K562 (cell line): Measurements from ENCODE around the gene STK11. TPM values are rescaled to one million over a fixed set of nuclear protein-coding genes. Genes with fewer than 3 reads are reported as not detected.

Experiments used
- CBX2 ChIP-seq: fragments of 200-600 bp; sonication (generic); IDR thresholded peaks from one replicate; pipeline ENCODE4 v1.6.1; 2012; ENCODE audit warnings: mild to moderate bottlenecking, low read length, inconsistent platforms; ENCODE audit not compliant: insufficient read depth, poor library complexity, severe bottlenecking
- DIDO1 ChIP-seq: fragments of 450-650 bp; IDR thresholded peaks from 2 replicates; pipeline ENCODE4 v1.6.1; 2016; ENCODE audit warnings: low read depth, missing biosample characterization, missing genetic modification characterization
- ELF1 ChIP-seq: fragments of 200-800 bp; sonication (Bioruptor generic); IDR thresholded peaks from 2 replicates; pipeline ENCODE4 v1.6.1; 2016; ENCODE audit warnings: missing genetic modification characterization, missing compliant biosample characterization
- ESRRA ChIP-seq: fragments of 450-650 bp; IDR thresholded peaks from 2 replicates; pipeline ENCODE4 v1.6.1; 2014; ENCODE audit warnings: low read depth, mild to moderate bottlenecking, moderate library complexity, borderline replicate concordance
- EZH2 ChIP-seq: IDR thresholded peaks from 2 replicates; pipeline ENCODE4 v1.6.1; 2012; ENCODE audit warnings: low read depth, mild to moderate bottlenecking, inconsistent platforms, low read length, borderline replicate concordance
- HDAC6 ChIP-seq: IDR thresholded peaks from 2 replicates; pipeline ENCODE4 v1.6.1; 2012; ENCODE audit warnings: low read depth, mild to moderate bottlenecking, control low read depth, inconsistent platforms, low read length, moderate library complexity
- HDGF ChIP-seq: fragments of 450-650 bp; IDR thresholded peaks from 2 replicates; pipeline ENCODE4 v1.6.1; 2016
- JUNB ChIP-seq: fragments of 450-650 bp; formaldehyde crosslinking; conservative IDR thresholded peaks from 2 replicates; pipeline ENCODE4 v1.4.0; 2020; ENCODE audit warnings: mild to moderate bottlenecking
- NCOA2 ChIP-seq, 2 experiments: fragments of 450-650 bp; IDR thresholded peaks; 2 replicates each; pipeline ENCODE4 v1.6.1; 2018; ENCODE audit warnings: mild to moderate bottlenecking in 2 of 2, moderate library complexity in 1 of 2; ENCODE audit not compliant: partially characterized antibody in 2 of 2
- SIN3A ChIP-seq, 2 experiments: fragments of 150-350 bp in 1 of 2; IDR thresholded peaks; 2 replicates each; pipeline ENCODE4 v1.6.1; 2011 to 2016; ENCODE audit warnings: borderline replicate concordance in 2 of 2, low read depth in 2 of 2, low read length in 2 of 2, mild to moderate bottlenecking in 2 of 2, moderate library complexity in 2 of 2; ENCODE audit not compliant: control insufficient read depth in 1 of 2
- SLC30A9 ChIP-seq: fragments of 250-450 bp; sonication (Bioruptor Pico); IDR thresholded peaks from 2 replicates; pipeline ENCODE4 v1.8.0; 2022; ENCODE audit warnings: mild to moderate bottlenecking, moderate library complexity
- SRSF3 ChIP-seq: fragments of 200-400 bp; formaldehyde crosslinking; IDR thresholded peaks from 2 replicates; pipeline ENCODE4 v1.6.1; 2016; ENCODE audit warnings: mild to moderate bottlenecking, low read length, moderate library complexity; ENCODE audit not compliant: insufficient read depth
- TCF7 ChIP-seq: sonication (generic); IDR thresholded peaks from 2 replicates; pipeline ENCODE4 v1.6.1; 2016; ENCODE audit warnings: antibody characterized with exemption, borderline replicate concordance
- ZNF408 ChIP-seq: fragments of 250-450 bp; sonication (Bioruptor Pico); IDR thresholded peaks from 2 replicates; pipeline ENCODE4 v1.4.0; 2020; ENCODE audit warnings: low read depth, mild to moderate bottlenecking, moderate library complexity
- polyA plus RNA-seq, 8 experiments: library from polyadenylated mRNA; depleted of rRNA in 4 of 8; stranded (reverse) in 5 of 8; unstranded in 3 of 8; fragments of >200 nt; fragmentation: Nextera tagmentation in 2 of 8; fragmentation: Illumina TruSeq in 1 of 8; extraction: Ambion mirVana in 2 of 8; extraction: Trizol in 1 of 8; gene quantifications; 2 replicates each; pipeline versions ENCODE4 v1.2.1 to v1.2.3, GENCODE V29; 2011 to 2014; ENCODE audit warnings: inconsistent platforms in 1 of 8, missing spikeins in 1 of 8
- total RNA-seq, 7 experiments: library from RNA; depleted of rRNA in 6 of 7; stranded (reverse); fragments of >200 nt in 6 of 7; fragmentation: Illumina TruSeq in 2 of 7; extraction: Trizol in 2 of 7; gene quantifications; 2 replicates each; pipeline versions ENCODE4 v1.2.1 to v1.2.3, GENCODE V29; 2011 to 2021; ENCODE audit warnings: low replicate concordance in 1 of 7
- TF ChIP-seq, protein P1 (sequence below), 2 experiments: fragments of 450-650 bp; IDR thresholded peaks; 2 replicates each; pipeline ENCODE4 v1.6.1; 2018; ENCODE audit warnings: mild to moderate bottlenecking in 2 of 2, low read depth in 1 of 2; ENCODE audit not compliant: partially characterized antibody in 2 of 2
- TF ChIP-seq, protein P2 (sequence below): fragments of 450-650 bp; formaldehyde crosslinking; IDR thresholded peaks from 2 replicates; pipeline ENCODE4 v1.4.0; 2020; ENCODE audit warnings: mild to moderate bottlenecking, mixed read lengths
- TF ChIP-seq, protein P3 (sequence below): fragments of 250-450 bp; sonication (Bioruptor Pico); IDR thresholded peaks from 2 replicates; pipeline ENCODE4 v1.4.0; 2020
- TF ChIP-seq, protein P4 (sequence below): fragments of 250-450 bp; sonication (Bioruptor Pico); IDR thresholded peaks from 2 replicates; pipeline ENCODE4 v1.4.0; 2020; ENCODE audit warnings: mild to moderate bottlenecking, moderate library complexity

The STK11 gene
- total and polyA plus RNA-seq, 9 of the 15 experiments (the other 6 are each of a cell fraction or from before 2014, with no cell fraction given) = 0.15 to 96.5 (median 31.7) TPM

DNA sequence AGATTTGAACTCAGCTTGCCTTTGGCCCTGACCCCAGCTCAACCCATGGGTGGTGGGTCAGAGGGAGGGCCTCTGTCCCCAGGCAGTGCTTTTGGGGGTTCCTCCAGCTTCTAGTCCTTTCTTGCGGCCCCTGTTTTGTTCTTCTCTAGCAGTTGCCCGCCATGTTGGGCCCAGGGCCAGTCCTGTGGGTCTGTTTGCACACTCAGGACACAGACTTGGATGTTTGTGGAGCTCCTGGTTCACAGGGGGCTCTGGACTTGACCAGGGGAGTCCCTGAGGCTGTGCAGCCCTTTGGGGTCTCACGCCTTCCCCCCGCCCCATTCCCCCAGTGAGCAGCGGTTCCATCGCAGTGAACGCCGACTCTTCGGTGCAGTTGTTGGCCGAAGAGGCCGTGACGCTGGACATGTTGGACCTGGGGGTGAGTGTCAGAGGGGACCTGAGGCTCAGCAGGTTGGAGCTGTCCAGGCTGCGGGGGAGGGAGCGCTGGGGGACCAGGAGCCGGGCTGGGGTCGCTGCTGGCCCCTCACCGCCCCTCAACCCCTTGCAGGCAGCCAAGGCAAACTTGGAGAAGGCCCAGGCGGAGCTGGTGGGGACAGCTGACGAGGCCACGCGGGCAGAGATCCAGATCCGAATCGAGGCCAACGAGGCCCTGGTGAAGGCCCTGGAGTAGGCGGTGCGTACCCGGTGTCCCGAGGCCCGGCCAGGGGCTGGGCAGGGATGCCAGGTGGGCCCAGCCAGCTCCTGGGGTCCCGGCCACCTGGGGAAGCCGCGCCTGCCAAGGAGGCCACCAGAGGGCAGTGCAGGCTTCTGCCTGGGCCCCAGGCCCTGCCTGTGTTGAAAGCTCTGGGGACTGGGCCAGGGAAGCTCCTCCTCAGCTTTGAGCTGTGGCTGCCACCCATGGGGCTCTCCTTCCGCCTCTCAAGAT is 38.5 kb downstream of the STK11 start (continued):
- TF ChIP-seq SIN3A (IDR thresholded peaks at IDR 0.05; ENCODE audit: borderline replicate concordance in 2 of 2, control insufficient read depth in 1 of 2, low read depth in 2 of 2, low read length in 2 of 2) = peak in 1 of 2 experiments; percentile 53; a peak in 1 of 4 replicates
- TF ChIP-seq CBX2 = no peak
- no peak for TF ChIP-seq HDGF
- TF ChIP-seq, protein P1, sequence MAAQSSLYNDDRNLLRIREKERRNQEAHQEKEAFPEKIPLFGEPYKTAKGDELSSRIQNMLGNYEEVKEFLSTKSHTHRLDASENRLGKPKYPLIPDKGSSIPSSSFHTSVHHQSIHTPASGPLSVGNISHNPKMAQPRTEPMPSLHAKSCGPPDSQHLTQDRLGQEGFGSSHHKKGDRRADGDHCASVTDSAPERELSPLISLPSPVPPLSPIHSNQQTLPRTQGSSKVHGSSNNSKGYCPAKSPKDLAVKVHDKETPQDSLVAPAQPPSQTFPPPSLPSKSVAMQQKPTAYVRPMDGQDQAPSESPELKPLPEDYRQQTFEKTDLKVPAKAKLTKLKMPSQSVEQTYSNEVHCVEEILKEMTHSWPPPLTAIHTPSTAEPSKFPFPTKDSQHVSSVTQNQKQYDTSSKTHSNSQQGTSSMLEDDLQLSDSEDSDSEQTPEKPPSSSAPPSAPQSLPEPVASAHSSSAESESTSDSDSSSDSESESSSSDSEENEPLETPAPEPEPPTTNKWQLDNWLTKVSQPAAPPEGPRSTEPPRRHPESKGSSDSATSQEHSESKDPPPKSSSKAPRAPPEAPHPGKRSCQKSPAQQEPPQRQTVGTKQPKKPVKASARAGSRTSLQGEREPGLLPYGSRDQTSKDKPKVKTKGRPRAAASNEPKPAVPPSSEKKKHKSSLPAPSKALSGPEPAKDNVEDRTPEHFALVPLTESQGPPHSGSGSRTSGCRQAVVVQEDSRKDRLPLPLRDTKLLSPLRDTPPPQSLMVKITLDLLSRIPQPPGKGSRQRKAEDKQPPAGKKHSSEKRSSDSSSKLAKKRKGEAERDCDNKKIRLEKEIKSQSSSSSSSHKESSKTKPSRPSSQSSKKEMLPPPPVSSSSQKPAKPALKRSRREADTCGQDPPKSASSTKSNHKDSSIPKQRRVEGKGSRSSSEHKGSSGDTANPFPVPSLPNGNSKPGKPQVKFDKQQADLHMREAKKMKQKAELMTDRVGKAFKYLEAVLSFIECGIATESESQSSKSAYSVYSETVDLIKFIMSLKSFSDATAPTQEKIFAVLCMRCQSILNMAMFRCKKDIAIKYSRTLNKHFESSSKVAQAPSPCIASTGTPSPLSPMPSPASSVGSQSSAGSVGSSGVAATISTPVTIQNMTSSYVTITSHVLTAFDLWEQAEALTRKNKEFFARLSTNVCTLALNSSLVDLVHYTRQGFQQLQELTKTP (IDR thresholded peaks at IDR 0.05; ENCODE audit: low read depth in 1 of 2, partially characterized antibody in 2 of 2) = no peak
- no peak for TF ChIP-seq SRSF3
- TF ChIP-seq, protein P2, sequence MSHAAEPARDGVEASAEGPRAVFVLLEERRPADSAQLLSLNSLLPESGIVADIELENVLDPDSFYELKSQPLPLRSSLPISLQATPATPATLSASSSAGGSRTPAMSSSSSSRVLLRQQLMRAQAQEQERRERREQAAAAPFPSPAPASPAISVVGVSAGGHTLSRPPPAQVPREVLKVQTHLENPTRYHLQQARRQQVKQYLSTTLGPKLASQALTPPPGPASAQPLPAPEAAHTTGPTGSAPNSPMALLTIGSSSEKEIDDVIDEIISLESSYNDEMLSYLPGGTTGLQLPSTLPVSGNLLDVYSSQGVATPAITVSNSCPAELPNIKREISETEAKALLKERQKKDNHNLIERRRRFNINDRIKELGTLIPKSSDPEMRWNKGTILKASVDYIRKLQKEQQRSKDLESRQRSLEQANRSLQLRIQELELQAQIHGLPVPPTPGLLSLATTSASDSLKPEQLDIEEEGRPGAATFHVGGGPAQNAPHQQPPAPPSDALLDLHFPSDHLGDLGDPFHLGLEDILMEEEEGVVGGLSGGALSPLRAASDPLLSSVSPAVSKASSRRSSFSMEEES = no peak
- no peak for TF ChIP-seq ZNF408 (CRISPR knock-in tag)
- TF ChIP-seq EZH2 = no peak
- TF ChIP-seq, protein P3, sequence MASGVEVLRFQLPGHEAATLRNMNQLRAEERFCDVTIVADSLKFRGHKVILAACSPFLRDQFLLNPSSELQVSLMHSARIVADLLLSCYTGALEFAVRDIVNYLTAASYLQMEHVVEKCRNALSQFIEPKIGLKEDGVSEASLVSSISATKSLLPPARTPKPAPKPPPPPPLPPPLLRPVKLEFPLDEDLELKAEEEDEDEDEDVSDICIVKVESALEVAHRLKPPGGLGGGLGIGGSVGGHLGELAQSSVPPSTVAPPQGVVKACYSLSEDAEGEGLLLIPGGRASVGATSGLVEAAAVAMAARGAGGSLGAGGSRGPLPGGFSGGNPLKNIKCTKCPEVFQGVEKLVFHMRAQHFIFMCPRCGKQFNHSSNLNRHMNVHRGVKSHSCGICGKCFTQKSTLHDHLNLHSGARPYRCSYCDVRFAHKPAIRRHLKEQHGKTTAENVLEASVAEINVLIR (CRISPR knock-in tag) = no peak
- TF ChIP-seq ELF1 (tag) = no peak
- no peak for TF ChIP-seq HDAC6
- TF ChIP-seq, protein P4, sequence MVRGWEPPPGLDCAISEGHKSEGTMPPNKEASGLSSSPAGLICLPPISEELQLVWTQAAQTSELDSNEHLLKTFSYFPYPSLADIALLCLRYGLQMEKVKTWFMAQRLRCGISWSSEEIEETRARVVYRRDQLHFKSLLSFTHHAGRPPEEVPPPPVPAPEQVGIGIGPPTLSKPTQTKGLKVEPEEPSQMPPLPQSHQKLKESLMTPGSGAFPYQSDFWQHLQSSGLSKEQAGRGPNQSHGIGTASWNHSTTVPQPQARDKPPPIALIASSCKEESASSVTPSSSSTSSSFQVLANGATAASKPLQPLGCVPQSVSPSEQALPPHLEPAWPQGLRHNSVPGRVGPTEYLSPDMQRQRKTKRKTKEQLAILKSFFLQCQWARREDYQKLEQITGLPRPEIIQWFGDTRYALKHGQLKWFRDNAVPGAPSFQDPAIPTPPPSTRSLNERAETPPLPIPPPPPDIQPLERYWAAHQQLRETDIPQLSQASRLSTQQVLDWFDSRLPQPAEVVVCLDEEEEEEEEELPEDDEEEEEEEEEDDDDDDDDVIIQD = no peak
- TF ChIP-seq ESRRA = no peak
- no peak for TF ChIP-seq NCOA2 (IDR thresholded peaks at IDR 0.05; ENCODE audit: partially characterized antibody in 2 of 2)
- TF ChIP-seq DIDO1 (tag) = no peak
- TF ChIP-seq SLC30A9 = no peak
- TF ChIP-seq TCF7 = no peak
- TF ChIP-seq JUNB (CRISPR knock-in tag) = no peak
